Prostate gland (tissue), 2 donors: ENCODE measurements around the gene VPS72.

Source experiments
- CTCF ChIP-seq, 4 experiments: fragments of 200-600 bp in 2 of 4; fragments of 450-650 bp in 2 of 4; sonication (generic) in 2 of 4; IDR thresholded peaks; 1 replicate in 3 of 4; 2 replicates in 1 of 4; pipeline ENCODE4 v1.5.1; 2016 to 2019; ENCODE audit warnings: antibody characterized with exemption in 4 of 4, mild to moderate bottlenecking in 2 of 4, moderate library complexity in 2 of 4
- POLR2A ChIP-seq: fragments of 450-650 bp; IDR thresholded peaks from one replicate; pipeline ENCODE4 v1.6.1; 2016; ENCODE audit warnings: antibody characterized with exemption, mild to moderate bottlenecking

DNA sequence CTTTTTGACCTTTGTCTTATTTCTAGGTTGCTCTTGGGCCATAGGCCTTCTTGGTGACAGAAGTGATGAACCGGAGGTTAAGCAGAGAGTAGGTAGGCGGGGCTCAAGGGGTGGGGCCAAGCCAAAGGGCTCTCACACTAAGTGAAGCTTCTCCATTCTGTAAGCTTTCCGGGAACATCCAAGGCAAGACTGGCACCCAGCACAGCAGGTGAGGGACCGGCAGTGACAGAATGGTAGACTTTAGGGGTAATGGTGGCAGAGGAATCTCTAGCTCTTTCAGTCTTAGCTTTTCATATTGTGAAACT is 33.5 kb downstream of the VPS72 start, which contains the start of gene TNFAIP8L2:
- TF ChIP-seq CTCF (IDR thresholded peaks at IDR 0.05) (no peak), POLR2A (no peak)
